Lung (tissue), 12 donors: ENCODE results near the gene OTUD3. TPM values are rescaled to one million over a fixed set of nuclear protein-coding genes. Genes with fewer than 3 reads are reported as not detected.

ENCODE experiments used
- ATAC-seq: fragments of 200-7000 bp; cut with Tn5 transposase; one replicate; pipeline ENCODE4 v1.9.1; 2020; ENCODE audit warnings: moderate number of reproducible peaks; ENCODE audit not compliant: insufficient read depth, low FRiP score
- DNase-seq, 3 donors: peaks; one replicate each; pipeline ENCODE4 v3.0.0-alpha.2; 2013 to 2017
- H3K27ac ChIP-seq, 2 donors: one replicate each; pipeline ENCODE4 v1.5.1; 2013; ENCODE audit warnings: mild to moderate bottlenecking in 2 of 2, moderate library complexity in 2 of 2, control low read depth in 1 of 2, inconsistent platforms in 1 of 2, low read depth in 1 of 2, low read length in 1 of 2
- H3K27me3 ChIP-seq, 3 donors: one replicate each; pipeline ENCODE4 v1.5.1; 2013; ENCODE audit warnings: low read length in 2 of 3; ENCODE audit not compliant: control insufficient read depth in 3 of 3, insufficient read depth in 3 of 3
- H3K36me3 ChIP-seq, 4 donors: one replicate each; pipeline ENCODE4 v1.5.1; 2013; ENCODE audit warnings: low read length in 4 of 4, mild to moderate bottlenecking in 1 of 4, moderate library complexity in 1 of 4; ENCODE audit not compliant: control insufficient read depth in 4 of 4, insufficient read depth in 4 of 4
- H3K4me1 ChIP-seq, 5 donors: one replicate each; pipeline ENCODE4 v1.5.1; 2013; ENCODE audit warnings: low read length in 5 of 5, mild to moderate bottlenecking in 2 of 5, moderate library complexity in 1 of 5; ENCODE audit not compliant: control insufficient read depth in 5 of 5, insufficient read depth in 5 of 5
- H3K4me3 ChIP-seq: one replicate; pipeline ENCODE4 v1.5.1; 2013; ENCODE audit warnings: mild to moderate bottlenecking, control low read depth, moderate library complexity
- H3K9ac ChIP-seq, 2 donors: one replicate each; pipeline ENCODE4 v1.5.1; 2013; ENCODE audit warnings: low read length in 2 of 2, control low read depth in 1 of 2; ENCODE audit not compliant: insufficient read depth in 1 of 2
- H3K9me3 ChIP-seq, 4 donors: one replicate each; pipeline ENCODE4 v1.5.1; 2013; ENCODE audit warnings: low read length in 3 of 4, mild to moderate bottlenecking in 1 of 4, moderate library complexity in 1 of 4; ENCODE audit not compliant: control insufficient read depth in 4 of 4, insufficient read depth in 3 of 4
- CTCF ChIP-seq: IDR thresholded peaks from 2 replicates; pipeline ENCODE4 v1.5.1; 2012; ENCODE audit warnings: mild to moderate bottlenecking; ENCODE audit errors: control extremely low read depth, extremely low read depth
- WGBS, 2 donors: extraction: QIAGEN DNeasy Blood & Tissue Kit; methylation state at CpG; one replicate each; pipeline ENCODE4 v1.1.7; 2013; 5-methylcytosine and 5-hydroxymethylcytosine counted together
- polyA plus RNA-seq, 2 donors: library from polyadenylated mRNA; stranded (reverse); fragments of 200-250 nt; gene quantifications; one replicate each; pipeline ENCODE4 v1.2.1, GENCODE V29; 2013
- total RNA-seq, 2 donors: library from RNA; depleted of rRNA in 1 of 2; stranded (reverse); fragments of >200 nt in 1 of 2; gene quantifications; one replicate each; pipeline ENCODE4 v1.2.1, GENCODE V29; 2014 to 2021
- donor health status: control.
- donor health status: control.
- donor health status: Bipolar disorder and iron deficiency.
- donor health status: healthy.
- donor health status: DM: yes; HTN: yes; CAD: no.

Gene OTUD3
- total and polyA plus RNA-seq, 4 donors, result 1.7 to 8.6 (median 6.7) TPM

GRCh38 chr1:19854866-19855265 lies 27.3 kb upstream of the OTUD3 start:
- no peak for ATAC-seq
- TF ChIP-seq CTCF, result no peak

GRCh38 chr1:19858893-19859292 lies 23.3 kb upstream of the OTUD3 start:
- Histone ChIP-seq H3K9ac (no peak overlapping the region), H3K36me3 (no peaks in the 10 kb centered on the region), H3K4me3 (no peak overlapping the region), H3K4me1 (no peaks in the 10 kb centered on the region), H3K27ac (no peak overlapping the region), H3K9me3 (peaks cover 0 to 5% (median 0%) of the 10 kb centered on the region in 4 donors), H3K27me3 (peaks cover 0 to 5% (median 0%) of the 10 kb centered on the region in 3 donors)
- DNase-seq (no peak), ATAC-seq (no peak)
- 3 to 21% methylated on average over 5 of the region's 5 CpGs for WGBS, 2 donors
- no peak for TF ChIP-seq CTCF

More at GRCh38 chr1:19854866-19855265, 27.3 kb upstream of the OTUD3 start:
- H3K4me1 ChIP-seq, result no peaks in the 10 kb centered on the region
- no peak overlapping the region for H3K27ac ChIP-seq
- no peak for DNase-seq
- no peak overlapping the region for H3K9ac ChIP-seq
- H3K27me3 ChIP-seq, result peaks cover 0 to 3% (median 0%) of the 10 kb centered on the region in 3 donors
- no peaks in the 10 kb centered on the region for H3K36me3 ChIP-seq
- H3K9me3 ChIP-seq, result no peaks in the 10 kb centered on the region
- no peak overlapping the region for H3K4me3 ChIP-seq

GRCh38 chr1:19859876-19860275 lies 22.3 kb upstream of the OTUD3 start:
- no peak overlapping the region for H3K27ac ChIP-seq
- no peak for DNase-seq
- peaks cover 0 to 5% (median 0%) of the 10 kb centered on the region in 4 donors for H3K9me3 ChIP-seq
- peaks cover 0 to 5% (median 0%) of the 10 kb centered on the region in 3 donors for H3K27me3 ChIP-seq
- H3K4me3 ChIP-seq, result no peak overlapping the region
- 82 to 87% methylated on average over 2 of the region's 2 CpGs for WGBS, 2 donors
- H3K36me3 ChIP-seq, result no peaks in the 10 kb centered on the region
- no peak for TF ChIP-seq CTCF
- H3K4me1 ChIP-seq, result no peaks in the 10 kb centered on the region
- ATAC-seq, result no peak
- H3K9ac ChIP-seq, result no peak overlapping the region

GRCh38 chr1:19860418-19860817 lies 21.8 kb upstream of the OTUD3 start:
- WGBS, 2 donors, result 70 to 74% methylated on average over 2 of the region's 2 CpGs
- H3K9me3 ChIP-seq, result peaks cover 0 to 8% (median 0%) of the 10 kb centered on the region in 4 donors
- no peak for TF ChIP-seq CTCF
- H3K36me3 ChIP-seq, result no peaks in the 10 kb centered on the region
- no peak for ATAC-seq
- no peak for DNase-seq
- H3K4me1 ChIP-seq, result no peaks in the 10 kb centered on the region
- peaks cover 0 to 5% (median 0%) of the 10 kb centered on the region in 3 donors for H3K27me3 ChIP-seq
- no peak overlapping the region for H3K4me3 ChIP-seq
- no peak overlapping the region for H3K27ac ChIP-seq
- no peak overlapping the region for H3K9ac ChIP-seq
